GM18505 (cell line): ENCODE data around the gene POU2F1.

ENCODE experiments used
- ATAC-seq: cut with Tn5 transposase; IDR thresholded peaks from one replicate; pipeline ENCODE4 v1.9.1; 2021; ENCODE audit not compliant: unreplicated experiment
- POLR2A ChIP-seq: IDR thresholded peaks from 4 replicates; pipeline ENCODE4 v1.6.1; 2011; ENCODE audit warnings: borderline replicate concordance; ENCODE audit not compliant: insufficient read depth, insufficient read length; ENCODE audit errors: extremely low read depth

Gene POU2F1

DNA sequence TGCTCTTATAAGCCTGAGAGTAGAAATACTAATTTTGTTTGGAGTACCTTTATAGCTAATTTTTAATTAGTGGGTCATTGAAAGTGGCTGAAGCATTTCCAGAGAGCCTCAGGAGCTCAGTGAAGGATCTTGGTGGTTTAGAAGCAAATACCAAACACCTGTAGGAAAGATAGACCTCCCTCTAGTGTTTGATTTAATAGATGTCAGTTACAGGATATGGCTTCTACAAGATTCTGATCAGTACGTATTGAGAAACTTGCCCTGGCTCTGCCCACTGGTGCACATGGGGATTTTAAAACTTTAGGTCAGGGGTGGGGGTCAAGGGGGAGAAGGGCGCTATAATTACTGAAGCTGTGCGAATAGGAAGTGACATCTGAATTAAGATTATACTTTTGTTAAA is 122.2 kb downstream of the POU2F1 start:
- no peak for TF ChIP-seq POLR2A
- peak; percentile 65 for ATAC-seq

DNA sequence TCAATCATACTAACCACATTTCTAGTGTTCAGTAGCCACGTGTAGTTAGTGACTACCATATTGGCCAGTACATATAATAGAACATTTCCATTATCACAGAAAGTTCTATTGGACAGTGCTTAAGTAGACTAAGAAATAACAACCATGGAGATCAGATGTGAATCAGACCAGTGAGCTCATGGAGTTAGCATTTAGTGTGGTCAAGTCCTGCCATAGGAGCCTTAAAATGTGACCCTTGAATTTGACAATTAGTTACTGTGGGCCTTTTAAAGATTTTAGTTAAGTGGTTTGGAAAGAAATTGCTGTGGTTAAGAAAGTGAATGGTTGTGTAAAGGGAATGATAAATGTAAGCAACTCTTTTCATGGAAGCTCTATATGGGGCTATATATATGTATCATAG is 123.4 kb downstream of the POU2F1 start:
- ATAC-seq: no peak
- no peak for TF ChIP-seq POLR2A

GRCh38 chr1:167344615-167345385 is 124.1 kb downstream of the POU2F1 start:
- TF ChIP-seq POLR2A: no peak
- no peak for ATAC-seq

GRCh38 chr1:167345386-167345733 is 124.7 kb downstream of the POU2F1 start:
- TF ChIP-seq POLR2A: no peak
- no peak for ATAC-seq

GRCh38 chr1:167357305-167357704 is 136.6 kb downstream of the POU2F1 start:
- no peak for ATAC-seq
- TF ChIP-seq POLR2A: no peak

DNA sequence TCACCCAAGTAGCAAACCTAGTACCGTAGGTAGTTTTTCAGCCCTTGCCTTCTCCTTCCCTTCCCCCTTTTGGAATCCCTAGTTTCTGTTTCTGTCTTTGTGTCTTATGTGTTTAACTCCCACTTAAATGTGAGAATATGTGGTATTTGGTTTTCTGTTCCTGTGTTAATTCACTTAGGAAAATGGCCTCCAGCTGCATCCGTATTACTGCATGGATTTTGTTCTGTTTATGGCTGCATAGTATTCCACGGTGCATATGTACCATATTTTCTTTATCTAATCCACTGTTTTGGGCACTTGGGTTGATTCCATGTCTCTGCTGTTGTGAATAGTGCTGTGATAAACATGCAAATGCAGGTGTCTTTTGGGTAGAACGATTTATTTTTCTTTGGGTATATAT is 138.6 kb downstream of the POU2F1 start:
- no peak for ATAC-seq
- no peak for TF ChIP-seq POLR2A

DNA sequence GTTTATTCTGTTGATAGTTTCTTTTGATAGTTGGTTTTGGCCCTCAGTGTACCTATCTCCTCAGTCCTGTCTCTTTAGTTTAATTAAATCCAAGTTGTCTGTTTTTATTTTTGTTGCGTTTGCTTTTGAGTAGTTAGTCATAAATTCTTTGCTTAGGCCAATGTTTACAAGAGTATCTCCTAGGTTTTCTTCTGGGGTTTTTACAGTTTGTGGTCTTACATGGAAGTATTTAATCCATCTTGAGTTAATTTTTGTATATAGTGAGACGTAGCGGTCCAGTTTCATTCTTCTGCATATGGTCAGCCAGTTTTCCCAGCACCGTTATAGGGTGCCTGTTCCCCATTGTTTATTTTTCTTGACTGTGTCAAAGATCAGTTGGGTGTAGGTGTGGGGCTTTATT is 139.4 kb downstream of the POU2F1 start:
- ATAC-seq: no peak
- TF ChIP-seq POLR2A: no peak

DNA sequence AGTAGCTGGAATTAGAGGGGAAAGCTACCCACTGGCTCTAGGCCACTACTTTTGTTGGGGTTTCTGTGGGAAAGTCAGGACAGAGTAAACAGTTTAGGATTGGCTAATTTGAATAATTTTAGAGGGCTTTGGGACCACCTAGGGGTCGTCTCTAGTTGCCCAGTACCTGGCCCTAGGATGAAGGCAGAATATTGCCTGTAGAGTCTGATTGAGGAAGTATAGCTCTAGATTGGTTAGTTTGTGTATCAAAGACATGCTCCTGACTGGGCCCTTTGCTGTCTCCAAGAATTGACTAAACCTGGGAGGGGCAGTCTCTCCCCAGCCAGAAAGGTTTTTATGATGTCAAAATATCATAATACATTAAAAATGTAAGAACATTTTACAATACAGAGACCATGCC is 142.0 kb downstream of the POU2F1 start:
- ATAC-seq: no peak
- no peak for TF ChIP-seq POLR2A

DNA sequence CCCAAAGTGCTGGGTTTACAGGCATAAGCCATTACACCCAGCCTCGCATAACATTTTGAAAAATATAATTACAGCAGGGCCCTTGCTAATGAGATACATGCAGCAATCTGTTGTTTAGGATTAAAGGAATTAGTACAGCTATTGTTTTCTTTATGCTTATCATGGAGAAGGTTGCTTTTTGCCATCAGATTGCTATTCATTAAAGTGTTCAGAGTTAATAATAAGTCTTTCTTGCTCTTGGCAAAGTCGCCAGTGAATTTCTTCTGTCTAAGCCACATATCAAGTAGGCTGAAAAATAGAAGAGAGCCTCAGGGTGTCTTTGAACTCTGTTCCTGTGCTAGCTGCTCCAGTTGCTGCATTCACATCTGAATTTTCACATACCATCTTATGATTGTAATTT is 144.1 kb downstream of the POU2F1 start:
- TF ChIP-seq POLR2A: no peak
- ATAC-seq: no peak

GRCh38 chr1:167365360-167365759 is 144.7 kb downstream of the POU2F1 start:
- TF ChIP-seq POLR2A: no peak
- no peak for ATAC-seq

GRCh38 chr1:167367705-167368104 is 147.0 kb downstream of the POU2F1 start:
- no peak for TF ChIP-seq POLR2A
- ATAC-seq: no peak

DNA sequence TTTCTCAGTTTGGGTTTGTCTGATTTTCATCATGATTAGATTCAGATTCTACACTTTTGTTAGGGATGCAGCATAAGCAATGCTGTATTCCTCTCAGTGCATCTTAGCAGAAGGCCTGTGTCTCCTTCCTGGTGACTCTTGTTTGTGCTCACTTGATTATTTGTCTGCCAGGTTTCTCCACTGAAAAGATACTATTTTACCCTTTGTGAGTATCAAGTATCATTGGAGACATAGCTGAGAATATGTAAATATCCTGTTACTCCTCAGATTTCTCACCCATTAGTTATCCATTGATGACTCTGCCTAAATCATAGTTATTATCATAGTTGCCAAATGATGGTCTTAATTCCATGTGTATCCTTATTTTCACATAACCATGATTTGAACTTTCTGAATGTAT is 148.5 kb downstream of the POU2F1 start:
- no peak for TF ChIP-seq POLR2A
- ATAC-seq: no peak

GRCh38 chr1:167369933-167370332 is 149.2 kb downstream of the POU2F1 start:
- TF ChIP-seq POLR2A: no peak
- ATAC-seq: no peak

DNA sequence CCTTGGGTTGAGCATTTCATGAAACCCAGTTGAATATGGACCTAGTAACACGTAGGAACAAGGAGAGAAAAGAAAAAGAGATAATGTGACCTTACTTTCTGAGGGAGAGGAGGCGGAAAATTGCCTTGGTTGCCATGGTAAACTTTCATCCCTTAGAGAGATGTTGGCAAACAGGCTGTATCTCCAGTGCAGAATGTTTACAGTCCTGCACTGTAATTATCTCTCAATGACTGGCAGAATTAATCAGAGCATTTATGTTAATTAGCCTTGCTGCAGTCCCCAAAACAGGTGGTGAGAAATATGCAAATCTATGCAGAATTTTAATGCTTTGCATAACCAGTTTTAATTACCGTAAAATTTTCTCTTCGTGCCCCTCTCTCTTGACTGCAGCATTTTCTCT is 150.3 kb downstream of the POU2F1 start:
- no peak for TF ChIP-seq POLR2A
- no peak for ATAC-seq

DNA sequence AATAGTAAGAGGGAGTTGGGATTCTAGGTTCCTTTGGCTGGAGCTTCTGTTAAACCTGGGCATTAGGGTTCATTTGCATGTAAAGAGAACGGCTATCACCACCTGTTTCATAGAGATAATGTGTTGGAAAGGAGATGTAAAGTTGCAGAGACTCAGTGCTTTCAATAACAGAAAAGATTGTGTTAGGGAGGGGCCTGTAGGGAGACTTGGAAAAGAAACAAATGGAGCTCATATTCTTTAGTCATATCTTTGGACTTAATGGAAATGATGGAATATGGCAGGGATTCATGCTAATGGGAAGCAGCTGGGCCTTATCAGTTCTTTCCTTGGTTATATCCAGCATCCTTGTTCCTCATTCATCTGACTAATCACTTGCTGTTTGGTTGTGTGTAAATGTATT is 152.7 kb downstream of the POU2F1 start:
- ATAC-seq: no peak
- no peak for TF ChIP-seq POLR2A
